Measurements from ENCODE around the gene CDK5RAP1. TPM values are rescaled to one million over a fixed set of nuclear protein-coding genes. Genes with fewer than 3 reads are reported as not detected.

CDK5RAP1 gene
- total and polyA plus RNA-seq, 8 donors, result 12.0 to 38.7 (median 19.6) TPM

GRCh38 chr20:33328157-33329137 lies 72.9 kb downstream of the CDK5RAP1 start:
- no peaks in the 10 kb centered on the region for H3K9me3 ChIP-seq
- intact Hi-C loops (cut with DNase I; ENCODE audit: low total_unique reads), result no loop called here
- H3K4me3 ChIP-seq, result no peak overlapping the region
- H3K4me1 ChIP-seq, result no peaks in the 10 kb centered on the region
- WGBS, 5 donors, result 68 to 75% (median 69%) methylated on average over 18 to 23 of the region's 23 CpGs
- H3K36me3 ChIP-seq, result no peaks in the 10 kb centered on the region
- peaks cover 0 to 44% (median 2%) of the 10 kb centered on the region in 3 donors for H3K27me3 ChIP-seq
- TF ChIP-seq POLR2A (IDR thresholded peaks at IDR 0.05) (no peak), POLR2AphosphoS5 (IDR thresholded peaks at IDR 0.05) (no peak), EP300 (IDR thresholded peaks at IDR 0.05) (no peak)
- TF ChIP-seq, protein P1, sequence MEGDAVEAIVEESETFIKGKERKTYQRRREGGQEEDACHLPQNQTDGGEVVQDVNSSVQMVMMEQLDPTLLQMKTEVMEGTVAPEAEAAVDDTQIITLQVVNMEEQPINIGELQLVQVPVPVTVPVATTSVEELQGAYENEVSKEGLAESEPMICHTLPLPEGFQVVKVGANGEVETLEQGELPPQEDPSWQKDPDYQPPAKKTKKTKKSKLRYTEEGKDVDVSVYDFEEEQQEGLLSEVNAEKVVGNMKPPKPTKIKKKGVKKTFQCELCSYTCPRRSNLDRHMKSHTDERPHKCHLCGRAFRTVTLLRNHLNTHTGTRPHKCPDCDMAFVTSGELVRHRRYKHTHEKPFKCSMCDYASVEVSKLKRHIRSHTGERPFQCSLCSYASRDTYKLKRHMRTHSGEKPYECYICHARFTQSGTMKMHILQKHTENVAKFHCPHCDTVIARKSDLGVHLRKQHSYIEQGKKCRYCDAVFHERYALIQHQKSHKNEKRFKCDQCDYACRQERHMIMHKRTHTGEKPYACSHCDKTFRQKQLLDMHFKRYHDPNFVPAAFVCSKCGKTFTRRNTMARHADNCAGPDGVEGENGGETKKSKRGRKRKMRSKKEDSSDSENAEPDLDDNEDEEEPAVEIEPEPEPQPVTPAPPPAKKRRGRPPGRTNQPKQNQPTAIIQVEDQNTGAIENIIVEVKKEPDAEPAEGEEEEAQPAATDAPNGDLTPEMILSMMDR (IDR thresholded peaks at IDR 0.05), result no peak
- no peak for DNase-seq
- H3K27ac ChIP-seq, result no peak overlapping the region

DNA sequence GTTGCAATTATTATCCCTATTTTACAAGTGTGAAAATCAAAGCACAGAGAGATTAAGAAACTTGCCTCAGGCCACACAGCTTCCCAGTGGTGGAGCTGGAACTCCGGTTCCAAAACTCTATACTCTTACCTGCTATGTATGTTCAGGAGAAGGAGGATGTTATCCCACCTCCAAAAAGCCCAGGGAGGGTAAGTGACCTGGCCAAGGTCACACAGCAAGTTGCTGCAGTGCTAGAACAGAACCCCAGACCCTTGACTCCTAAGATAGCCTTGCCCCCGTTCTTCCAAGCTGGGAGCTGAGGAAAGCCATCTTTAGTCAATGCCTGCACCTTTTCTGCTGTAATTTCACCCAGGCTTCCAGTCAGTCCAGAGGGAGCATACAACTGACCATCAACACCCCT lies 76.0 kb downstream of the CDK5RAP1 start:
- DNase-seq, result no peak
- H3K36me3 ChIP-seq, result no peaks in the 10 kb centered on the region
- H3K9me3 ChIP-seq, result no peaks in the 10 kb centered on the region
- no peak overlapping the region for H3K27ac ChIP-seq
- no peak overlapping the region for H3K4me3 ChIP-seq
- WGBS, 5 donors, result 66 to 94% (median 90%) methylated on average over 2 of the region's 2 CpGs
- peaks cover 0 to 51% (median 2%) of the 10 kb centered on the region in 3 donors for H3K27me3 ChIP-seq
- no peak for TF ChIP-seq EP300 (IDR thresholded peaks at IDR 0.05)
- TF ChIP-seq POLR2A (IDR thresholded peaks at IDR 0.05), result no peak
- TF ChIP-seq POLR2AphosphoS5 (IDR thresholded peaks at IDR 0.05), result no peak
- TF ChIP-seq, protein P1 (IDR thresholded peaks at IDR 0.05), result no peak
- intact Hi-C loops (cut with DNase I; ENCODE audit: low total_unique reads), result no loop called here
- H3K4me1 ChIP-seq, result no peaks in the 10 kb centered on the region

DNA sequence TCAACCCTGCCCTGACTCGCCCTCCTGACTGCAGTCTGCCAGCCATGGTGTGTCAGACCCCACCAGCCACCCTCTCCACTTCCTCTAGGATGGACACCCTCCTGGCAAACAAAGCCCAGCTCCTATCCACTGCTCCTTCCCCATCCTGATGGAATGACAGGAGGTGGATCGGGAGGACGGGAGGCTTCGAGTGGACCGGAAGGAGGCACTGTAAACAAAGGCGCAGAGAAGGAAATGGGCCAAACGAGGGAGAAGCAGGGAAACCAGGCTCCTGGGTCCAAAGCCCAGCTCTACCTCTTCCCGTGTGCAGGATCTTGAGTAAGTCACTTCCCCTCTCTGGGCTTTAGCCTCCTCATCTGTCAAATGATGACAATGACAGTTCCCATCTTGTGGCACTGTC lies 78.1 kb downstream of the CDK5RAP1 start:
- no peaks in the 10 kb centered on the region for H3K36me3 ChIP-seq
- no peak overlapping the region for H3K27ac ChIP-seq
- 32 to 49% (median 46%) methylated on average over 8 of the region's 8 CpGs for WGBS, 5 donors
- intact Hi-C loops (cut with DNase I; ENCODE audit: low total_unique reads), result no loop called here
- H3K4me3 ChIP-seq, result no peak overlapping the region
- no peaks in the 10 kb centered on the region for H3K9me3 ChIP-seq
- no peaks in the 10 kb centered on the region for H3K4me1 ChIP-seq
- no peak for TF ChIP-seq POLR2AphosphoS5 (IDR thresholded peaks at IDR 0.05)
- no peak for TF ChIP-seq POLR2A (IDR thresholded peaks at IDR 0.05)
- TF ChIP-seq, protein P1 (IDR thresholded peaks at IDR 0.05), result no peak
- no peak for TF ChIP-seq EP300 (IDR thresholded peaks at IDR 0.05)
- no peak for DNase-seq
- H3K27me3 ChIP-seq, result peaks cover 0 to 56% (median 2%) of the 10 kb centered on the region in 3 donors

DNA sequence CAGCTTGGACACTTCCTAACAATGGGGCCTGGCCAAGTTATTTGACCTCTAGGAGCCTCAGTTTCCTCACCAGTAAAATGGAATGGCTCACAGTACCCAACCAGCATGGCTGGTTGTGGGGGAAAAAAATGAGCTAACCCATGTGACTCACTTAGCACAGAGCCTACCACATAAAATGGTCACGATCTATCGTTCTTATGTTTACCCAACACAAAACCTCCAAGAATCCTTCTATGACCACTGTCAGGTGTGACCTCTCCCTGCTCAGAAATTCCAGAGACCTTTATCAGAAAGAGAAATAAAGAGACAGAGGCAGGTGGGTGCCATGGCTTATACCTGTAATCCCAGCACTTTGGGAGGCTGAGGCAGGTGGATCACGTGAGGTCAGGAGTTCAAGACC lies 78.9 kb downstream of the CDK5RAP1 start:
- WGBS, 5 donors, result 52 to 89% (median 71%) methylated on average over 3 of the region's 3 CpGs
- TF ChIP-seq POLR2A (IDR thresholded peaks at IDR 0.05) (no peak), POLR2AphosphoS5 (IDR thresholded peaks at IDR 0.05) (no peak), EP300 (IDR thresholded peaks at IDR 0.05) (no peak)
- TF ChIP-seq, protein P1 (IDR thresholded peaks at IDR 0.05), result no peak
- H3K27ac ChIP-seq, result no peak overlapping the region
- H3K4me3 ChIP-seq, result no peak overlapping the region
- H3K27me3 ChIP-seq, result peaks cover 0 to 62% (median 2%) of the 10 kb centered on the region in 3 donors
- no peaks in the 10 kb centered on the region for H3K9me3 ChIP-seq
- intact Hi-C loops (cut with DNase I; ENCODE audit: low total_unique reads), result no loop called here
- H3K4me1 ChIP-seq, result no peaks in the 10 kb centered on the region
- no peaks in the 10 kb centered on the region for H3K36me3 ChIP-seq
- no peak for DNase-seq
